ENCODE measurements around the gene KCNA5.

KCNA5 gene

DNA sequence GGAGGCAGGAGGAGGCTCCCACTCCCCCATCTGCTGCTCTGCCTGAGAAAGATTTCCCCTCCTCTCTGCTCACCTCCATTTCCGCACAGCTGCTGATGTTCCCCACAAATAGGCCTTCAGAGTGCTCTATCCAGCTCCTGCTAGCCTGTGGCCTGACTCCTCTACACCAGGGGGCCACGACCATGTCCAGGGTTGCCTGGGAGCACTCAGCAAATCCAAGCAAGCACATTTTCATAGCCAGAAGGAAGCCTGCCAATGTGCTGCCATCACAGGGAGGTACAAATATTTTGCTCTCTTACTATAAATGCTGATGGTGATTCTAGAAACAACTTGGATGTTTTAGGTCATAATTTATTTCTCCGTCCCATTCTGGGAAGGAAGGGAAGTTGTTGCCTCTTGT, 17.3 kb downstream of the KCNA5 start:
- TF ChIP-seq, protein P1, sequence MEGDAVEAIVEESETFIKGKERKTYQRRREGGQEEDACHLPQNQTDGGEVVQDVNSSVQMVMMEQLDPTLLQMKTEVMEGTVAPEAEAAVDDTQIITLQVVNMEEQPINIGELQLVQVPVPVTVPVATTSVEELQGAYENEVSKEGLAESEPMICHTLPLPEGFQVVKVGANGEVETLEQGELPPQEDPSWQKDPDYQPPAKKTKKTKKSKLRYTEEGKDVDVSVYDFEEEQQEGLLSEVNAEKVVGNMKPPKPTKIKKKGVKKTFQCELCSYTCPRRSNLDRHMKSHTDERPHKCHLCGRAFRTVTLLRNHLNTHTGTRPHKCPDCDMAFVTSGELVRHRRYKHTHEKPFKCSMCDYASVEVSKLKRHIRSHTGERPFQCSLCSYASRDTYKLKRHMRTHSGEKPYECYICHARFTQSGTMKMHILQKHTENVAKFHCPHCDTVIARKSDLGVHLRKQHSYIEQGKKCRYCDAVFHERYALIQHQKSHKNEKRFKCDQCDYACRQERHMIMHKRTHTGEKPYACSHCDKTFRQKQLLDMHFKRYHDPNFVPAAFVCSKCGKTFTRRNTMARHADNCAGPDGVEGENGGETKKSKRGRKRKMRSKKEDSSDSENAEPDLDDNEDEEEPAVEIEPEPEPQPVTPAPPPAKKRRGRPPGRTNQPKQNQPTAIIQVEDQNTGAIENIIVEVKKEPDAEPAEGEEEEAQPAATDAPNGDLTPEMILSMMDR (IDR thresholded peaks at IDR 0.05; ENCODE audit: low read depth, low read length), result no peak
- no peak overlapping the region for H3K4me3 ChIP-seq (ENCODE audit: low read depth, low read length)

DNA sequence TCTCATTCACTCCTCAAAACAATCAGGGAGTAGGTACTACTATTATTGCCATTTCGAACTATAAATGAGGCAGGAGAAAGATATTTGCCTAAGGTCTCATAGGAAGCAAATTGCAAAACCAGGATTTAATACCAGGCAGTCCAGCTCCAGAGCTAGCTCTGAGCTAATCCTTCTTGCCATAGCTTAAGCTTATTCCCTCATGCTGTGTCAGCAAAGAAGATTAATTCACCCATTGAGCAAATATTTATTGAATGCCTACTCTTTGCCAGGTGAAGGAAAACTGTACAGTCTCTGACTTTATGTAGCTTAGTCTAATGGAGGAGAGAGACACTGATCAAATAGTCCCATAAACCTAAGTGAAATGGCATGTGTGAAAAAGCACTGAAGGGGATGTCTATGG, 19.5 kb downstream of the KCNA5 start:
- no peak overlapping the region for H3K4me3 ChIP-seq (ENCODE audit: low read depth, low read length)
- TF ChIP-seq, protein P1 (IDR thresholded peaks at IDR 0.05; ENCODE audit: low read depth, low read length), result no peak

DNA sequence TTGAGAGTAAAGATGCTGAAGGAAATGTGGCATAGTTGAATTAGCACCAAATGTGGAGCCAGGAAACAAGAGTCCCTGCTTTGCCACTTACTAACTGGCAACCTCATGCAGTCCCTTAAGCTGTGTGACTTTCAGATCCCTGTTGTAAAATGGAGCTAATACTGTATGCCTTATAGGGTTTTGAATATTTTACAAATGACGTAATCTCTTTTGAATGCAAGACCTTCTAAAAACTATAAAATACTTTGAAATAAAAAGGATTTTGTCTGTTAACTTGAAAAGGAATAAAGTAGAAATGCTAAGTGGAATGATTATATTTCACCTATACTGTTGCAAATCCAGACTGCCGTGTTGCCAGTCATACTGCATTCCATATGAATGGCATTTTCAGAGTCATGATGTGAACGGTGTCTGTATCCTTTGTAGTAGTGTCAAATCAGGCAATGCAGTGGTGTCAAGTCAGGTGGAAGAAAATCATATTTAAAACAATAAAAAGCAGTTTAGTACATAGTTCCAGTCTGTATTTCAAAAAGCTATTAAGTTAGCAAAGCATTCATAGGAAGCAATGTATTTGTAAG, 21.3 kb downstream of the KCNA5 start:
- no peak overlapping the region for H3K4me3 ChIP-seq (ENCODE audit: low read depth, low read length)
- TF ChIP-seq, protein P1 (IDR thresholded peaks at IDR 0.05; ENCODE audit: low read depth, low read length), result no peak

DNA sequence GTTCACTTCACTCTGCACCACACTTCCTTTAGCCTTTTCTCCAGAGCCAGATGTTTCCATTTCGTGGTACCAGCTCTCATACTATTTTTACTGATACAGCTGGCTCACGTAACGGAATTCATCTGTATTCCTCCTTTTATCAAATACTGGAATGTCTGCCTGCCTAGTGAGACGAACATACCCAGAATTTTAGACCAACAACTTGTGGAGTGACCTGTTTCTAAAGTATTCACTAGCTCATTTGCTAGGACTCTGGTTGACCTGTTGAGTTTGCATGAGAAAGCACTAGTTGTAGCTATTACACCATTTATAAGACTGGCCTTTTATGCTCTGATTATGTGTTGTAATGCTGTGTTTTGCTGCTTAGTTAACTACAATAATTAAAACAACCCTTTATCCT, 22.6 kb downstream of the KCNA5 start:
- TF ChIP-seq, protein P1 (IDR thresholded peaks at IDR 0.05; ENCODE audit: low read depth, low read length), result no peak
- H3K4me3 ChIP-seq (ENCODE audit: low read depth, low read length), result no peak overlapping the region

DNA sequence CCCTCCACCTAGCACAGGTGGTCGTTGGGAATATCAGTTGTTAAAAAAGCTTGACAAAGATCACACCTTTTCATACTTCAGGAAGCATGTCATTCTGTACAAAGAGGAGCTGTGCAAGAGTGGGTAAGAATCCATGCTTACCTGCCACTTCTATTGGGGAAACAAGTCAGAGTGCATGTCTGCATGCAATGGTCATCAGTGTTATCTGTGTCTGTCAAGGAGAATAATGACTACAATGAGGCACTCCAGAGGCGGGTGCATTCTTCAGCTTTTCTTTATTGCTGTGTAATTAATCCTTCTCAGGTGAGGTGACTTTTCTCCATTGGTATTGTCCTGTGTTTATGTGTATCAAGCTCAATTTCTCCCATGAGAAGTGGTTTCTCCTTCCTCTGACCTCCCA, 24.4 kb downstream of the KCNA5 start:
- TF ChIP-seq, protein P1 (IDR thresholded peaks at IDR 0.05; ENCODE audit: low read depth, low read length), result no peak
- H3K4me3 ChIP-seq (ENCODE audit: low read depth, low read length), result no peak overlapping the region

DNA sequence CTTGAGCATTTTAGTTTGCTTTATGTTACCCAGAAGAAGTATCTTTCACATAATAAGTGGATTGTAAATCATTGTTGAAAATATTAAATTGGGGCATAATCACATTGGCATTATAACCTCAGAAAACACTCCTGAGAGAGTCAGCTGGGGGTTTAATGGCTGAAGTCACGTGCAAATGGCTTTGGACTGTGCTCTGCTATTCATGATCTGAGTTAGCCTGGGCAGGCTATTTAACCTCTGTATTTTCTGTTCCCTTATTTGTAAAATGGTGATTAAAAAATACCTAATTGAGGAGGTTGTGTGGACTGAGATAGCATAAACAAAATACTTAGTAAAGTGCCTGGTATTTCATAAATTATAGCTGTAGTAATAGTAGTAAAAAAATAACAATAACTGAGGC, 24.9 kb downstream of the KCNA5 start:
- no peak overlapping the region for H3K4me3 ChIP-seq (ENCODE audit: low read depth, low read length)
- TF ChIP-seq, protein P1 (IDR thresholded peaks at IDR 0.05; ENCODE audit: low read depth, low read length), result no peak

DNA sequence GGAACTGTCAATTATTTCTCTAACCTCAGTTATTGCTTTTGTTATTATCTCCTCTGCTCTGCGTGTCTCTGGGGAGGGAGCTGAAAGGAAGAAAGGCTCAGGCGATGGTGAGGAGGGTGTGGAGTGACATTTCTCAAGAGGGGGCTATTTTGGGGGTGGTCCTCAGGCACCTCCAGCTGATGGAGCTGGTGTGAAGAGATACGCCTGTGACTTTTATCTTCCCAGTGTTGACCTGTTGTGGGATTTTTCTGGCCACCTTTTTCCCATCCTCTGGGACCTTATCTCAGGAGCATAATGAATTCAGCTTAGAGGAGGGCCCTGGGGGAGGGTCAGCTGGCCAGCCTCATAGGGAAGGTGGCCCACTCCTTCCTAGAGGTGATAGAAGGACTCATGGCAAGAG, 26.4 kb downstream of the KCNA5 start:
- TF ChIP-seq, protein P1 (IDR thresholded peaks at IDR 0.05; ENCODE audit: low read depth, low read length), result no peak
- H3K4me3 ChIP-seq (ENCODE audit: low read depth, low read length), result no peak overlapping the region
